GM18508 (cell line): ENCODE data around the gene SLC8B1.

Experiments used
- ATAC-seq: cut with Tn5 transposase; IDR thresholded peaks from one replicate; pipeline ENCODE4 v1.9.1; 2021; ENCODE audit warnings: moderate number of reproducible peaks; ENCODE audit not compliant: insufficient read depth, unreplicated experiment

Gene SLC8B1

DNA sequence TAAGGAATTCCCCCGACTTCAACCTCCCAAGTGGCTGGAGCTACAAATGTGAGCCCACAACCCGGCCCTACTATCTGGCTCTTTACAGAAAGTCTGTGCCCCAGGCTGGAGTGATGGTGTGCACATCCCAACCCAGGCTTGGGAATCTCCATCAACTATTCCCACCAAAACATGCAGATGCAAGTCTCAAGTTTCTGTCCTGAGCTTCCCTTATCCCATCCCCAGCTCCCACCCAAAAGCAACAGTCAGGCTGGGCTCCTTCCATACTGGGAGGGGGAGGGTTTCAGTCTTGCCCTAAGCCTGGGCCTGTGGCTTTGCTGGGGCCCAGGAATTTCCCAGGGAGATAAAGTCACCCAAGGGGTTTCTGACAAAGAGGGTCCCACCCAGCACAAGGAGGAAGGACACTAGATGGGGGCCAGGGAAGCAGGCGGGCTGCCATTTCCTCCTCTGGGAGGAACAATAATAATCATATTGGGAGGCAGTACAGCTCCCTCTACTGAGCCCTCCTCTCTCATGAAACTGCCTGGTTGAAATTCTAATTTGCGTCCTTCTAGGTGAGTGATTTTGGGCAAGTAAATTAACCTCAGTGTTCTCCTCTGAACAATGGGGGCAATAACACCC lies 8.0 kb downstream of the SLC8B1 start:
- ATAC-seq, result no peak

DNA sequence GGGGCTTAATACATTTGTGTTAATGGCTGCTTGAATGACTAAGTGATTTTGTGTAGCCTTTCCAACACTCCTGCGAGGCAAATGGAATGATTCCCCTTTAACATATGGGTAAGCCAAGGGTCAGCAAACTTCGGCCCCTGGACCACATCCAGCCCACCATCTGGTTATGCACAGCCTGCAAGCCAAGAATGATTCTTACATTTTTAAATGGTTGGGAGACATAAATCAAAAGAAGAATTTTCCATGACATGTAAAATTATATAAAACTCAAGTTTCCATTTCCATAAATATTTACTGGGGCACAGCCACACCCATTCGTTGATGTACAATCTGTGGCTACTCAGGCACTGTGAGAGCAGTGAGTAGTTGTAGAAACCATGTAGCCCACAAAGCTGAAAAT lies 9.0 kb downstream of the SLC8B1 start:
- ATAC-seq, result no peak

DNA sequence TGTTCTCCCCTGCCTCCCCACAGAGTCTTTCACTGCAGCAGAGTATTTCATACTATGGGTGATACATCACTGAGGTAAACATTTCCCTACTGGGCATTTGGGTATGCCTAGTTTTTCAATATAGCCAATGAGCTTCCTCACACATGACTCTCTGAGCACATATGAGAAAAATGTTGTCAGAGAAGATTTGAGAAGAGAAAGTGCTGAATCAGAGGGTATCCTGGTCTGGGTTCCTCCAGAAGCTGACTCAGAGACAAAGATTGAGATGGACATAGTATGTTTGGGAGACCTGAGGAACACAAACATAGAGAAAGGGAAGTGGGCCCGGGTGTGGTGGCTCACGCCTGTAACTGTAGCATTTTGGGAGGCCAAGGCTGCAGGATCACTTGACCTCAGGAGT lies 12.6 kb downstream of the SLC8B1 start:
- ATAC-seq, result no peak

DNA sequence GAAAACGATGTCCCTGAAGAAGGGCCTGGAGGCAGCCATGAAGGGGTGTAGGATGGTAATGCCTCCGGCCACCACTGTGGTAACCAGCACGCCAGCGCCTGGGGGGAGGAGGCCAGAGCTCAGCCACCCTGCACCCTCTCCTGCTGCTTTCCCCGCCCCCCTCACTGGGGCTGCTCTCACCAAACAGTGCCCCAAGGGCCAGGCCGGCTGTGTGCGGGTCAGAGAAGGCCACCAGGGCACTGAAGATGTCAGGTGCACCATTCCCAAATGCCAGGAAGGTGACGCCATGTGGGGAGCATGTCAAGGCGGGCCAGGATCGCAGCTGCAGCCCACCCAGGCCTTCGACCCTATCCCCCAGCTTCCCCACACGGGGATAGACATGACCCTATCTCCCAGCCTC lies 14.5 kb downstream of the SLC8B1 start:
- ATAC-seq, result no peak

DNA sequence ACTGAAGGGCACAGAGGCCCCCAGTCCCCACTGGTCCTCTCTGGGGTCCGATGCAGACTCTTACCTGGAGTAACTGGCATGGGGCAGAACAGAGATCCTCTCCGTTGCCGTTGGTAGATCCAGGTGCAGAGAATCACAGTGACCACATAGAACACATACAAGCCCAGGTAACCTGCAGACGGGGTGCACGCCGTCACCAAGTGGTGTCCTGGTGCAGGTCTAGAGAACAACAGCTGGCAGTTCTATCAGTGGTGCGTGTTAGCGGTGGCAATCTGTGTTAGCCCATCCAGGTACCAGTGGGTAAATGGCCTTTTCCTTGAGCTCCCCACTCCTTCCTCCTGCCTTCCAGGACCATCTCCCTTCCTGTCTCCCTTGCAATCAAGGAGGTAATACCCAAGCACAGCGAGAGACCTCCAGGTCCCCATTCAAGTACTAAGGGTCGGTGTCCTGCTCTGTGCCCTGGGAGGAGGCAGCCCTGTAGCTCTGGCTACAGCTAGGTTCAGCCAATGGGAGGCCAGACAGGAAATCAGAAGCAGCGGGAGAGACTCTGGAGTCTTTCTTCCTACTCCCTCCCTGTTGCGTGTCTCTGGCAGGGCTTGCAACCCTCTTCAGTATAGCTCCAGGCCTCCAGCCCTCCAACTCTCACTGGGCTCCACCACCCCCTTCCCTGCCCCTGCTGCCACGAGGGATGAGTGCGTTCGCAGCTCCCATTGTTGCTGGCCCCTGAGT lies 15.8 kb downstream of the SLC8B1 start:
- no peak for ATAC-seq

DNA sequence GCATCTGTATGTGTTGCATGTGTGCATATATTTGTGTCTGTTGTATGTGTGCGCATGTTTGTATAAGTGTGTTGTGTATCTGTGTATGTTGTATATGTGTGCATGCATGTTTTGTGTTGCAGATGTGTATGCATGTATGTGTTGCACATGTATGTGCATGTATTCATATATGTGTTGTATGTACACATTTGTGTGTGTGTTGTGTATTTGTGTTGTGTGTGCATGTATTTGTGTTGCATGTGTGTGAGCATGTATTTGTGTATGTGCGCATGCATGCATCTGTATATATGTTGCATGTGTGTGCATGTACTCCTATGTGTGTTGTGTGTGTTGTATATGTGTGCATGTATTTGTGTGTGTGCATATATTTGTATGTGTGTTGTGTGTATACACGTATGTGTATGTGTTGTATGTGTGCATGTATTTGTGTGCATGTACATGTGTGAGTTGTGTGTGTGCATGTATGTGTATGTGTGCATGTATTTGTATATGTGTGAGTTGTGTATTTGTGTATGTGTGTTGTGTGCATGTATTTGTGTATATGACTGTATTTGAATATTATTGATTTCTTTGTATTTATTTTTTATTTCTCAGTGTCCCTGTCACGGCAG lies 16.8 kb downstream of the SLC8B1 start:
- no peak for ATAC-seq

DNA sequence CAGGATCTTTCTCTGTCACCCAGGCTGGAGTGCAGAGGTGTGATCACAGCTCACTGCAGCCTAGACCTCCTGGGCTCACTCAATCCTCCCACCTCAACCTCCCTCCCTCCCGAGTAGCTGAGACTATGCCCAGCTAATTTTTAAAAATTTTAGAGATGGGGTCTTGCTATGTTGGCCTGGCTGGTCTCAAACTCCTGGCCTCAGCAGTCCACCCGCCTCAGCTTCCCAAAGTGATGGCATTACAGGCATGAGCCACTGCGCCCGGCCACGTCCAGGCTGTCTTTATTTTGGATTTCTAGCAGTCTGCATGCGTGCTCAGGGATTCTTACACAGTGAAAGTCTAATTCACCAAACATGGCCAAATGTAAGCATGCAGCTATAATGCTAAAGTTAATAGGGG lies 17.8 kb downstream of the SLC8B1 start:
- no peak for ATAC-seq

DNA sequence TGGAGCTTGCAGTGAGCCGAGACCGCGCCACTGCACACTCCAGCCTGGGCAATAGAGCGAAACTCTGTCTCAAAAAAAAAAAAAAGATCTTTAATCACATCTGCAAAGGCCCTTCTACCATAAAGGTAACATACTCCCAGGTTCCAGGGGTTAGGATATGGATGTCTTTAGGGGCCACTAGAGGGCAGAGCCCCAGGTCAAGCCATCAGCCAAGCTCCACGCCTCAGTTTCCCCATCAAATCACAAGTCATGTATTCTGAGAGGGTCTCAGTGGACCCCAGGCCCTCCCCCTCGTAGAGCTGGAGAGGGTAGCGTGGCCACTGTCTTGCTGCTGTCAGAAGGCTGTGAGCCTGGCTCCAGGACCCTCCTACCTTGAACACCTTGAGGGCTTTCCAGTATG lies 18.8 kb downstream of the SLC8B1 start:
- no peak for ATAC-seq

DNA sequence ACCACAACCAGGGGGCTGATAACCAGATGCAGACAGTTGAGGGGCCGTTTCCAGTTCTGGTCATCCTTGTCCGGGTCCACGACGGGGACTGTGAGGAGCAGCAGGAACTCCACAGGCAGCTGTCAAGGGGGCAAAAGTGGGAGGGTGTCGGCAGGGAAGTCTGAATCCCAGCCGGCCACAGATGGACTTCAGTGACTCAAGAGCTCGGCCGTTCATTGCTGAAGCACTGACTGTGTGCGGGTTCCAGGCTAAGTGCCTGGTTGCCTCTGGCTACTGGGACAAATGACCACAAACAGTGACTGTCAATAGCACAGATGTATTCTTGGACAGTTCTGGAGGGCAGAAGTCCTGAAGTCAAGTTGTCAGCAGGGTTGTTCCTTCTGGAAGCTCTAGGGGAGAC lies 19.6 kb downstream of the SLC8B1 start:
- no peak for ATAC-seq

DNA sequence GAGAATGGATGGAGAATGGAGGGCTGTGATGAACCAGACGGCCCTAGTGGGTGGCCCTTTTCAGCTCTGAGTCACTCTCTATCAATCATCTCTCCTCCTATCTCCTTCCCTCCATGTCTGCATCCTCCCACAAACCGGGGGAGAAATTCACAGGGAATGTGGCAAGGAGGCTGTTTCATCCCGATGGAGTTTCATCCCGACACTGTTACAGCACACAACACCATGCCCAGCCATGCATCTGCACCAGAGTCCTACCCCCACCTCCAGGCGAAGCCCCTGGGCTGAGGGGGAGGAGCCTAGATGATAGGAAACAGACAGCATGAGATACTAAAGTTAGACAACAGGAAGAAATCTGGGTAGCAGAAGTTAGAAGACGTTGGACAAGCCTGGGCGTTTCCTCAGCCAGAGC lies 20.8 kb downstream of the SLC8B1 start:
- no peak for ATAC-seq

DNA sequence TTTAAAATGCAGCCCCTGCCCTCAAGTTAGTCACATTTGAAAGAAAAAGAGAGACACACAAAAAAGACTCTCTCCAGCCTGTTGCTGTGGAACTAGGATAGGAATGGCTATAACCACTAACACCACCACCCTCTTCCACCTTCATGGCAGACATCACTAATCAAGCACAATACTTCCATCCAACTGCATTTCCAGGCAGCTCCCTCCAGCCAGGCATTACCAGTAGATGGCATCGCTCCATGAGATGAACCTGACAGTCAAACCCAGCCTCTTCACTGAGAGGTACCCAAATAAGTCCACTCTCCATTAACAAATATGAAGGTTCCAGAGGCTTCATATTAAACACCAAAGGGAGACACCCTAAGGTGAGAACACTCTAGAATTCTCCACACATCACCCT lies 24.4 kb downstream of the SLC8B1 start:
- no peak for ATAC-seq

DNA sequence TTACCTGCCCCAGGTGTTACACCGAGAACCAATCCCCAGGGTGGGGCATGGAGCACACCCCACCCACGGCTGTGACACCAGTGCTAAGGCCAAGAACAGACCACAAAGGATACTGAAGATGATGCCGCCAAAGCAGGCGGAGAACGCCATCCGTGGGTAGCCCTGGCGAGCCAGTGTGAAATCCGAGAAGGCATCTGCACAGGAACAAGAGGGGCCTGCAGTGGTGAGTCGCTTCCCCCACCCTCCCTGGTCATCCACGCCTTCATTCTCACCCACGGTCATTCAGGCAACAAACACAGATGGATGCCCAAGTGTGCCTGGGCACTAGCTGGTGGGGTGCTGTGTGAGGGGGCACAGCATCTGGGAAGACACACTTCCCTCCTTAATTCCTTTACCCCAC lies 28.5 kb downstream of the SLC8B1 start:
- no peak for ATAC-seq

DNA sequence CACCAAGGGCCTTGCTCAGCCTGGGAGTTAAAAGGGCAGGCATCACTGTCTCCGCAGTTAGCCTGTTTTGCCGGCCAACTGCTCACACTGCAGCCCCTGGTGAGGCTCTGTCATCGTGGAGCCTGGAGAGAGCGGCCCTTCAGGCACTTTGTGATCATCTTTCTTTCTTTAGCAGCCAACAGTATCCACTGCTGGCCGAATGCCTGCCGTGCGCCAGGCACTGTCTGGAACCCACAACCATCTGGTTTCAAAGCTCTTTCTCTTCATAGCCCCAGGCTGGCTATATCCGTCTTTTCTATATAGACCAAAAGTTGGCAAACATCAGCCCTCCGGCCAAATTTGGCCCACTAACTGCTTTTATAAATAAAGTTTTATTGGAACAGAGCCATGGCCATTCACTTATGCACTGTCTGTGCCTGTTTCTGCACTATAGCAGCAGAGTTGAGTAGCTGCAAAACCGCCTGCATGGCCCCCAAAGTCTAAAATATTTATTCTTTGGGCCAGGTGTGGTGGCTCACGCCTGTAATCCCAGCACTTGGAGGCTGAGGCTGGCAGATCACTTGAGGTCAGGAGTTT lies 29.5 kb downstream of the SLC8B1 start:
- ATAC-seq, result no peak

DNA sequence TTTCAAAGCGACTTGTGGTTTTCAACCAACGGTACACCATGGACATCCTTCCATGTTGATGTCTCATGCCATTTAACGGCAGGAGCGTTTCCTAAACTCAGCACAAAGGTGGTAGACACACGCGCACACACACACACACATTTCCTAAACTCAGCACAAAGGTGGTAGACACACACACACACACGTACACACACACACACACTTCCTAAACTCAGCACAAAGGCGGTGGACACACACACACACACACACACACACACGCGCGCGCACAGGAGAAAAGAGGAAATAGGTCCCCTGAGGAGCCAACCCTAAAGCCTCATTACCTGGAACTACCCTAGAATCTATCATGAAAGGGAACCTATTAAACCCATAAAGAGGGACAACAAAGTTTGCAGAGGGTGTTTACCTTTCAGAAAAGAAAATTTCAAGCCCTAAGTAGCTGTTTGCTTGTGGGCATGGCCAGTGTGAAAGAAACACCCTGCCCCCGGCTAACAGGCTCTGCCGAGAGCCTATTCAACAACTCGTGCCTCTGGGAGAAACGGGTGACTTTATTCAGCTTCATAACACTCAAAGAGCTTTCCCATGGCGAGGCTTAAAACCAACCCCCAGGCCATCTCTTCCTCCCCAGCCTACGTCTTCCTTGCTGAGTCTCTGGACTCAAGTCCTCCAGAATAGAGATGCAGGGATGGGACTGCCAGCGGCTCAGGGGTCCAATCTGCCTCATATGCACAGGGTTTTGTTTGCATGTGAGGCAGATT lies 31.8 kb downstream of the SLC8B1 start:
- no peak for ATAC-seq

DNA sequence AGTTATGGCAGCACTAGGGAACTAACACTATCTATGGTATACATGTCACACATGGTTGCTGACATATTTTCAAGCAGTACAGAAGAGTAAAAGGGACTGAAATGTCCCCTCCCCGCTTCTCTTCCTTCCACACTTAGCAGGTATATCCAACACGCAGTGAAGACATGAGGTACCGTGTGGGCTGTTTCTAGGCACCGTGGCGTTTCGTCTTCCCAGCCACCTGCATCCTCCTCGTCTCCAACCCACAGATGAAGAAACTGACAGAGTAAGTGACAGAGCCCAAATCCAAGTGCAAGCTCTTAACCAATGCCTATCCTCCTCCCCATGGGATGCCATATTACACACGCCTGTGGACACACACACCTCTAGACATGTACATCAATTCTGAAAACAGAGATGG lies 32.4 kb downstream of the SLC8B1 start:
- ATAC-seq, result no peak

DNA sequence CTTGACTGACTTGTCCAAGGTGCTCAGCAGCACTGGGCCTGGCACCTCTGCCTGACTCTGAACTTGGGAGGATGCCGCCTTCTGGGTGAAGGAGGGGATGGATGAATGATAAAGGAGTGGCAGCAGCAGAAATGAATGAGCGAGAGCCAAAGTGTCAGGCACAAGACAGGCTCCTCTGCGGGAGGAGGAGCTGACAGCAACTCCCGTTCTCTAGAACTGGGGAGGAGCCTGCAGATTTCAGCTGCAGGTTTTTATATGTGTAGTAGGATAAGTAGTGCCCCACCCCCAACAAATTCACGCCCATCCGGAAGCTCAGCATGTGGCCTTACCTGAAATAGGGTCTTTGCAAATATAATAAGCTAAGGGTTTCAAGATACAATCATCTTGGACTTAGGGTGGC lies 33.1 kb downstream of the SLC8B1 start:
- no peak for ATAC-seq

DNA sequence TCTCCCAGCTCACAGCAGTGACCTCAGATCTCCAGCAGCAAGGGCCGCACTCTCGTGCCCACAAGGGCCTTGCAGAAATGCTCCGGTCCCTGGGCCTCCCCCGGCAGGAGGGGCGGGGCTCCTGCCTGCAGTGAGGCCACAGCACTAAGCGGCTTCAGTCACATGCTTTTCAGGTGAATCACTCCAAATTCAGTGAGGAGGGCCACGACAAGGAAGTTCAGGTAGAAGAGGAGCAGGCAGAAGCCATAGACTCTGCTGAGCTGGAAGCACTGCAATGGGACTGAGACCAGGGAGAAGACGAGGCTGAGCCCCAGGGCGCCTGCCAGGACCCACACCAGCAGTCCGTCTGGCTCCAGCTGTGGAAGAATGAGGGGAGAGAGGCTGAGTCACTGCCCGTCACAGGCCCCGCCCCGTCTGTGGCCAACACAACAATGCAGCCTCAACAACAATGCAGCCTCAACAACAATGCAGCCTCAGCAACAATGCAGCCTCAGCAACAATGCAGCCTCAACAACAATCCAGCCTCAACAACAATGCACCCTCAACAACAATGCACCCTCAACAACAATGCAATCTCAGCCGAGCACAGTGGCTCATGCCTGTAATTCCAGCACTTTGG lies 35.2 kb downstream of the SLC8B1 start:
- no peak for ATAC-seq

DNA sequence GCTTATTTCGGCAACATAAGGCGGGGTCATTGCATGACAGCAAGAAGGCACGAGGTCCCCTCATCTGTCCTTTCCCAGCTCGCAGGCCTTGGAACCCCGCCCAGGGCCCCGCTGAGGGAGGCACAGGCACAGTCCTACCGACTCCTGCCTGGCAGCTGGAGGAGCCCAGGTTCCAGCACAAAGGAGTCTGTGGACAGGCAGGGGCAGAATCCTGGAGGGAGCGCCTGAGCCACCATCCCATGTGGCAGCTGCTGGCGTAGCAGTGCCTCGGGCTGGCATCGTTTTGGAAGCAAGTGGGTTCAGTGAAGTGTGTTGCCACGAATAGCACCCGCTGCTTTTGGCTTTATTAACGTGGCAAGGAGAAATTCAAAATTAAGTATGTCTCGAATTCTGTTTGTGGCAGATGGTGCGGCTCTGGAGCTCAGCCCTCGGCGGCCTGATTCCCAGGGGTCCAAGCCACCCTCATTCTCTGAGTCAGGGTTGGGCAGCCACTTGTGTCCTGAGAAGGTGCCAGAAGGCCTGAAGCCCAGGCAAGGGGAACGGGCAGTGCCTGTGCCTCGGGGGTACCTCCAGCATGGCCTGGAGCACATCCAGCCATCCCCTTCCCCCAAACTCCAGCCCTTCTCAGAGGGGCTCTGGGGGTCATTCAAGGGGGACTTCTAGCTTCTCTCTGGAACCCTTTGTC lies 35.9 kb downstream of the SLC8B1 start:
- ATAC-seq, result no peak

DNA sequence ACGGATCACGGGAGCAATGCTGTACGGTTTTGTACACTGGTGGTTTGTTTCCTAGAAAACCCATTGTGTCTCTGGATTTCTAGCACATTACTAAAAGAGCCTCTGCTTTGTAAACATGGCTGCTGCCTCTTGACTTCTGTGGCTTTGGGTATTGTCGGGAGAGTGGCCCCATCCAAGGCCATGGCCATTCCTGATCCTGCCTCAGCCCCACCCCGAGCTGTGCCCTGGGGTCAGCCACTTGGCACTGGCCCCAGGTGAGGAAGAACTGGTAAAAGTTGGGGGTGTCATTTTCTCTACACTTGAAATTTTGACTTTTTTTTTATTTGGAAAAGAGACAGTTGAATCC lies 36.5 kb downstream of the SLC8B1 start:
- ATAC-seq, result no peak
